Vagina (tissue), 2 donors: ENCODE measurements around the gene MAPK7. TPM values are rescaled to one million over a fixed set of nuclear protein-coding genes. Genes with fewer than 3 reads are reported as not detected.

ENCODE experiments used
- DNase-seq, 2 donors: peaks; one replicate each; pipeline ENCODE4 v3.0.0-alpha.2; 2017; ENCODE audit errors: extremely low spot score in 2 of 2
- H3K27ac ChIP-seq: fragments of 200-600 bp; sonication (generic); one replicate; pipeline ENCODE4 v1.5.1; 2019
- H3K27me3 ChIP-seq: fragments of 200-600 bp; sonication (generic); one replicate; pipeline ENCODE4 v1.5.1; 2019
- H3K36me3 ChIP-seq, 2 donors: fragments of 200-600 bp; sonication (generic); one replicate each; pipeline ENCODE4 v1.5.1; 2017 to 2019
- H3K4me1 ChIP-seq: fragments of 200-600 bp; sonication (generic); one replicate; pipeline ENCODE4 v1.5.1; 2019
- H3K4me3 ChIP-seq, 2 donors: fragments of 200-600 bp; sonication (generic); 1 replicate in 1 of 2; 2 replicates in 1 of 2; pipeline ENCODE4 v1.5.1; 2016 to 2019
- H3K9me3 ChIP-seq: fragments of 200-600 bp; sonication (generic); one replicate; pipeline ENCODE4 v1.5.1; 2019
- POLR2A ChIP-seq, 2 donors: fragments of 450-650 bp; IDR thresholded peaks; one replicate each; pipeline ENCODE4 v1.6.1; 2017; ENCODE audit warnings: antibody characterized with exemption in 2 of 2, mild to moderate bottlenecking in 2 of 2, moderate library complexity in 2 of 2
- POLR2AphosphoS5 ChIP-seq, 2 donors: sonication (generic); formaldehyde crosslinking; IDR thresholded peaks; one replicate each; pipeline ENCODE4 v1.9.0; 2017; ENCODE audit warnings: antibody characterized with exemption in 2 of 2, mild to moderate bottlenecking in 2 of 2, low read depth in 1 of 2; ENCODE audit not compliant: insufficient read depth in 1 of 2
- intact Hi-C: fragments of 100-400 bp; cut with DNase I; formaldehyde crosslinking; loops from one replicate; pipeline ENCODE4 v1.15.1; 2023
- total RNA-seq: library from RNA; depleted of rRNA; stranded (reverse); fragments of >200 nt; gene quantifications from one replicate; pipeline ENCODE4 v1.2.3, GENCODE V29; 2016
- TF ChIP-seq, protein P1 (sequence below), 3 experiments: fragments of 450-650 bp in 2 of 3; fragments of 200-600 bp in 1 of 3; sonication (generic) in 1 of 3; IDR thresholded peaks; one replicate each; pipeline ENCODE4 v1.5.1; 2017 to 2019; ENCODE audit warnings: antibody characterized with exemption in 3 of 3, mild to moderate bottlenecking in 2 of 3, moderate library complexity in 2 of 3

The MAPK7 gene
- total RNA-seq, 1 donor from 2014 or later: 77.3 TPM

DNA sequence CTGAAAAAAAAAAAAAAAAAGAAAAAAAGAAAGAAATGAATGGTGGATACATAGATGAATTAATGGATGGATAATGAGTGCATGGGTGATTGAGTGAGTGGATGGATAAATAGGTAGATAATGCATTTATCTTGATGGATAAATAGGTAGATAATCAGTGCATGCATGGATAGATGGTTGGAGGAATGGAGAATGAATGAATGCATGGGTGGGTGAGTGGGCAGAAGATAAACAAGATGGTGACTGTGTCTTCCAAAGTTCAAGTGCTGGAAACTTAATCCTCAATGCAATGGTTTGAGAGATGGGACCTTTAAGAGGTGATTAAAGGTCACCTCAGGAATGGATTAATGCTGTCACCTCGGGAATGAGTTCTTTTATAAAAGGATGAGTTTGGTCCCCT lies 26.0 kb downstream of the MAPK7 start:
- Histone ChIP-seq H3K9me3 (no peaks in the 10 kb centered on the region), H3K4me3 (no peak overlapping the region), H3K27me3 (no peaks in the 10 kb centered on the region), H3K36me3 (no peaks in the 10 kb centered on the region), H3K27ac (no peak overlapping the region), H3K4me1 (peaks cover 19% of the 10 kb centered on the region)
- intact Hi-C loops: no loop called here
- DNase-seq: no peak
- no peak for TF ChIP-seq POLR2AphosphoS5 (IDR thresholded peaks at IDR 0.05; ENCODE audit: insufficient read depth in 1 of 2, low read depth in 1 of 2)
- no peak for TF ChIP-seq POLR2A (IDR thresholded peaks at IDR 0.05)
- TF ChIP-seq, protein P1, sequence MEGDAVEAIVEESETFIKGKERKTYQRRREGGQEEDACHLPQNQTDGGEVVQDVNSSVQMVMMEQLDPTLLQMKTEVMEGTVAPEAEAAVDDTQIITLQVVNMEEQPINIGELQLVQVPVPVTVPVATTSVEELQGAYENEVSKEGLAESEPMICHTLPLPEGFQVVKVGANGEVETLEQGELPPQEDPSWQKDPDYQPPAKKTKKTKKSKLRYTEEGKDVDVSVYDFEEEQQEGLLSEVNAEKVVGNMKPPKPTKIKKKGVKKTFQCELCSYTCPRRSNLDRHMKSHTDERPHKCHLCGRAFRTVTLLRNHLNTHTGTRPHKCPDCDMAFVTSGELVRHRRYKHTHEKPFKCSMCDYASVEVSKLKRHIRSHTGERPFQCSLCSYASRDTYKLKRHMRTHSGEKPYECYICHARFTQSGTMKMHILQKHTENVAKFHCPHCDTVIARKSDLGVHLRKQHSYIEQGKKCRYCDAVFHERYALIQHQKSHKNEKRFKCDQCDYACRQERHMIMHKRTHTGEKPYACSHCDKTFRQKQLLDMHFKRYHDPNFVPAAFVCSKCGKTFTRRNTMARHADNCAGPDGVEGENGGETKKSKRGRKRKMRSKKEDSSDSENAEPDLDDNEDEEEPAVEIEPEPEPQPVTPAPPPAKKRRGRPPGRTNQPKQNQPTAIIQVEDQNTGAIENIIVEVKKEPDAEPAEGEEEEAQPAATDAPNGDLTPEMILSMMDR (IDR thresholded peaks at IDR 0.05): no peak

DNA sequence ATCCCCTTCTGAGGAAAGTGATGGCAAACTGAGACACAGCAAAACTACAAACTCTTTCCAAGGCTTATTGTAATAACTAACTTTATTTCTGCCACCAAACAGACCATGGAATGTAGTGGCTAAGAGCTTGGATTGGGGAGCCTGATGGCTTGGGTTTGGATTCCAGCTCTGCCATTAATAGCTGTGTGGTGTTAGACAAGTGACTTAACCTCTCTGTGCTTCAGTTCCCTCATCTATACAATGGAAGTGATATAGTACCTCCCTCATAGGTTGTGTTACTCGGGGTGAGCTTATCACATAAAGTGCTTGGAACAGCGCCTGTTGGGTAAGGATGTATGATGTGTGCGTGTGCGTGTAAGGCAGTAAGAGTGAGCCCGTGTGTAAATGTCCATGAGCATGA lies 26.8 kb downstream of the MAPK7 start:
- H3K27me3 ChIP-seq: no peaks in the 10 kb centered on the region
- no peaks in the 10 kb centered on the region for H3K36me3 ChIP-seq
- intact Hi-C loops: no loop called here
- H3K27ac ChIP-seq: no peak overlapping the region
- peaks cover 19% of the 10 kb centered on the region for H3K4me1 ChIP-seq
- no peak for DNase-seq
- TF ChIP-seq, protein P1 (IDR thresholded peaks at IDR 0.05): no peak
- TF ChIP-seq POLR2AphosphoS5 (IDR thresholded peaks at IDR 0.05; ENCODE audit: insufficient read depth in 1 of 2, low read depth in 1 of 2) (no peak), POLR2A (IDR thresholded peaks at IDR 0.05) (no peak)
- H3K9me3 ChIP-seq: no peaks in the 10 kb centered on the region
- no peak overlapping the region for H3K4me3 ChIP-seq

DNA sequence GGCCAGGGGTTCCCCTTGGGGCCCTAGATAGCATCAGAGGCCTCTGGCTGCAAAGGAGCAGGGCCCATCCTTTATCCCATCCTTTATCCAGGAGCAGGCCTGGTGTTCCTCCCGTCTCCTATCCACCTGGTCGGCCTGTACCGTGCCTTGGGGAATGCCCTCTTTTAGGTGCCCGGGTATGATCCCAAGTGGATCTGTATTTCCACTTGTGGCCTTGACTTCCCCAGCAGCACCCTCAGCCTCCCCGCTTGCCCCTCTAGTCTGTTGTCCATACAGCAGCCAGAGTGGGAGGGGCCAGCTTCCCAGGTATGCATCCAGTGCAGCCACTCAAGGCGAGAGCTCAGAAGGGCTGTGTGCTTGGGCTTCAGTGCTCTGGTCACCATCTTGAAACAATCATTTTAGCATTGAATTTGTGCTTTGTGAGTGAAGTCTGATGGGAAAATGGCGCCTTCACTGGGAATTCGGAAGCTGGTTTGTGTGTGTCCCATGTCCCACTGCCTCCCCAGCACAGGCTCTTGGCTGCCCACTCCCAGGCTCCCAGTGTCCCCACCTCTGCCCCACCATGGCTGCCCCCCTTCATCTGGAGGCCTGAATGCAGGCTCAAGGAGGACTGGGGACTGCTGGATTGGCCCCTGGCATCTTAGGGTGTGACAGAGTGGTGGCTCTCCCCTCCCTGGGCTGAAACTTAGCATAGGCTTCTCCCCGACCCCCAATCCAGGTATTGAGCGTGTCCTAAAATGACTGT lies 29.5 kb downstream of the MAPK7 start:
- Histone ChIP-seq H3K4me3 (no peak overlapping the region), H3K36me3 (no peaks in the 10 kb centered on the region), H3K27me3 (no peaks in the 10 kb centered on the region), H3K27ac (no peak overlapping the region), H3K9me3 (no peaks in the 10 kb centered on the region), H3K4me1 (peaks cover 10% of the 10 kb centered on the region)
- intact Hi-C loops: no loop called here
- no peak for DNase-seq
- TF ChIP-seq, protein P1 (IDR thresholded peaks at IDR 0.05): no peak
- TF ChIP-seq POLR2A (IDR thresholded peaks at IDR 0.05) (no peak), POLR2AphosphoS5 (IDR thresholded peaks at IDR 0.05; ENCODE audit: insufficient read depth in 1 of 2, low read depth in 1 of 2) (no peak)

DNA sequence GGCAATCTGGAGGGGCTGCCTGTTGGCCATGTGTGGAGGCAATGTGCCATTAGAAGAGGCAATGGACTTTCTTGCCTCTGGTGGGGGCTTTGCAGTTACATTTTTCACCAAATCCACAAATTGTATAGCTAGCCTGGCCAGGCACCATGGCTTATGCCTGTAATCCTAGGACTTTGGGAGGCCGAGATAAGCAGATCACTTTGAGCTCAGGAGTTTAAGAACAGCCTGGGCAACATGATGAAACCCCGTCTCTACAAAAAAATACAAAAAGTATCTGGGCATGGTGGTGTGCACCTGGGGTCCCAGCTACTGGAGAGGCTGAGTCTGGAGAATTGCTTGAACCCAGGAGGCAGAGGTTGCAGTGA lies 30.0 kb downstream of the MAPK7 start:
- Histone ChIP-seq H3K27ac (no peak overlapping the region), H3K9me3 (no peaks in the 10 kb centered on the region), H3K36me3 (no peaks in the 10 kb centered on the region), H3K27me3 (no peaks in the 10 kb centered on the region), H3K4me3 (no peak overlapping the region), H3K4me1 (peaks cover 6% of the 10 kb centered on the region)
- TF ChIP-seq POLR2AphosphoS5 (IDR thresholded peaks at IDR 0.05; ENCODE audit: insufficient read depth in 1 of 2, low read depth in 1 of 2) (no peak), POLR2A (IDR thresholded peaks at IDR 0.05) (no peak)
- TF ChIP-seq, protein P1 (IDR thresholded peaks at IDR 0.05): no peak
- no peak for DNase-seq
- intact Hi-C loops: no loop called here

DNA sequence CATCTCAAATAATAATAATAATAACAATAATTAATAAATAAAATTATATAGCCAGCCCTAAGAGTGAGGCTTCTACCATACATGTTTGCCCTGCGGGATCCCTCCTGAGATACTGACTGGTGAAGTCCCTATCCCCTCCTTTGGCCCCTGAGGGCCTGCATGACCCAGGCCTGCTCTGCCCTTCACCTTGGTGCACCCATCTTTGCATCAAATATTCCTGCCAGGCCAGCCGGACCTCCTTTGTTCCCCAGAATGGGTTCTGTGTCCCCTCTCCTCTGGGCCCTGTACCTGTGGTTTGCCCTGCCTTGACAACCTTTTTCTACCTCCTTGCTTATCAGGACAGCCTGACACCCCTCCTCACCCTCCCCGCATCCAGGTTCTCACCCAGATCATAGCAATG lies 30.8 kb downstream of the MAPK7 start:
- Histone ChIP-seq H3K9me3 (no peaks in the 10 kb centered on the region), H3K4me3 (no peak overlapping the region), H3K27ac (no peak overlapping the region), H3K27me3 (no peaks in the 10 kb centered on the region), H3K4me1 (peaks cover 6% of the 10 kb centered on the region), H3K36me3 (no peaks in the 10 kb centered on the region)
- intact Hi-C loops: no loop called here
- TF ChIP-seq POLR2AphosphoS5 (IDR thresholded peaks at IDR 0.05; ENCODE audit: insufficient read depth in 1 of 2, low read depth in 1 of 2): no peak
- TF ChIP-seq, protein P1 (IDR thresholded peaks at IDR 0.05): no peak
- TF ChIP-seq POLR2A (IDR thresholded peaks at IDR 0.05): no peak
- DNase-seq: no peak
